IPS-NIHi7 (cell line): ENCODE results near the gene RNF114.
"Not testable (repeated sequence)": the region's sequence is repeated elsewhere in the genome, so short reads cannot be mapped to it uniquely, and the experiment has no call there.

Experiments
- DNase-seq: peaks from one replicate; pipeline ENCODE4 v3.0.0; 2012; ENCODE audit warnings: mixed read lengths; ENCODE audit errors: extremely low spot score

RNF114 gene, protein sequence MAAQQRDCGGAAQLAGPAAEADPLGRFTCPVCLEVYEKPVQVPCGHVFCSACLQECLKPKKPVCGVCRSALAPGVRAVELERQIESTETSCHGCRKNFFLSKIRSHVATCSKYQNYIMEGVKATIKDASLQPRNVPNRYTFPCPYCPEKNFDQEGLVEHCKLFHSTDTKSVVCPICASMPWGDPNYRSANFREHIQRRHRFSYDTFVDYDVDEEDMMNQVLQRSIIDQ

GRCh38 chr20:49936153-49937026 is at the start of gene RNF114:
Gene RNF114 (plus strand): TSS chr20:49936397. CDS start chr20:49936413, 16 bp downstream.
- peak; percentile 98 for DNase-seq

GRCh38 chr20:49886571-49887213 is 49.5 kb upstream of the RNF114 start:
- DNase-seq = no peak

GRCh38 chr20:49887251-49888211 is 48.7 kb upstream of the RNF114 start:
- DNase-seq = no peak

DNA sequence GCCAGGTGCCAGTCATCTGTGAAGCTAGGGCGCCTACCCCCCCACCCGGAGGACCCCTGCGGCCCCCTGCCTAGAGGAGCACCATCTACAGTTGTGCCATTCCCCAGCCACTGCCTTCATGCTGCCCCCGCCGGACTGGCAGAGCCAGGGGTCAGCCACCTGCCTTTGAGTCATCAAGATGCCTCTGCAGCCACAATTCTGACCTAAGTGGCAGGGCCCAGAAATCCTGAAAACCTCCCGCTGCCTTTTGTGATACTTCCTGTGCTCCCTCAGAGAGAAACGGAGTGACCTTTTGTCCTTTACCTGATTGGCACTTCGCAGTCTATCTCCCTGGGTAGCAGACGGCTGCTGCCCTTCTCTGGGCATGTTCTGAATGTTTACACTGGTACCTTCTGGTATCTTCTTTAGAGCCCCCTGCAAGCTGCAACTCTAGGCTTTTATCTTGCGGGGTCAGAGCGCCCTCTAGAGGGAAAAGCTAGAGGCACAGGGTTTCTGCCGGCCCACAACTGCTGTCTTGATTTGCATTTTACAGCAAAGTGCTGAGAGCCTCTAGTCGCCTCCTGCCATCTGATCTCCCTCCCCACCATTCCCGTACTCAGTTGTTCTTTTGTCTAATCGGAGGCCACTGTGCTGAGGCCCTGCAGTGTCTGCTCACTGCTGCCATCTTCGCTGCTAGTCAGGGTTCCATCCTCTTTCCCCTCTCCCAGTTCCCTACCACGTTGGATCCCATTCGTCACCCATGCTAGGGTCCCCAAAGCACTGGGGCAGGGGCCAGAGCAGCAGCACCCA is 47.8 kb upstream of the RNF114 start:
- DNase-seq = peak; percentile 90

DNA sequence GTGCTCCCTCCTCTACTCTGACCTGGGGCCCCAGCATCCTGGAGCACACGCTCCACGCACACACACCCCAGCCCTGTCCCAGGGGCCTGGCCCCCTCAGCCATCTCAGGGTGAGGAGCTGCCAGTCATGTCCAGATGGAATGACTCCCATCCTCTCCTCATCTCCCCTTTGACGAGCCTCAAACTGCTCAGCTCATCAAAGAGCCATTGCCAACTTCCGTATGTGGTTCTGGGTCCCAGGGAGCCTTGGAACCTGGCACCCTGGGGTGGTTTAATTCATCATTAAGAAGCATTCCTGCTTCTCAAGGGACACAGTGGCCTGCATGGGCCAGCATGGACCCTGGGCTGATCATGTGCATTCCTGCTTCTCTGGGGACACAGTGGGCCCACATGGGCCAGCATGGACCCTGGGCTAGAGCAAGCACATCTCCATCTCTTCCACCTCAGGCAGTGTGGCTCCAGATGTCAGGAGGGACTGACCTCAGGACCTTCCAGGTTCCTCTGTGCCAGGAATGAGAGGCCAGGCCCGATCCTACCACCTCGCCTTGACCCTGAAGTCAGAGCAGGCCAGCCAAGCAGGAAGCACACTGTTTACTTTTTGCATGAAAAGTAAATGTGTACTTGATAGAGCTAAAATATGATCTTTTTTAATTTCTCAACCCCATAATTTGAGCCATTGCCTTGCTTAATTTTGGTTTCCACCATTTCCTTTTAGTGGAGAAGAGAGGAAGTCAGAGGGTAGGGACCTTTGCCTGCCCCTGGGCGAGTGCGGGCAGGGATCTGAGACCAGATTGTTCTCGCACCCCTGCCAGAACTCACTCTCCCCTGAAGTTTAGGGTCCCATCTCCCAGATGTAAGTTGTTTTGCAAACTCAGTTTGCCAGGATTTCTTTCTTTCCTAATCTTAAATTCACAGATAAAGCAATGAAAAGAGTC is 46.9 kb upstream of the RNF114 start:
- DNase-seq = no peak

DNA sequence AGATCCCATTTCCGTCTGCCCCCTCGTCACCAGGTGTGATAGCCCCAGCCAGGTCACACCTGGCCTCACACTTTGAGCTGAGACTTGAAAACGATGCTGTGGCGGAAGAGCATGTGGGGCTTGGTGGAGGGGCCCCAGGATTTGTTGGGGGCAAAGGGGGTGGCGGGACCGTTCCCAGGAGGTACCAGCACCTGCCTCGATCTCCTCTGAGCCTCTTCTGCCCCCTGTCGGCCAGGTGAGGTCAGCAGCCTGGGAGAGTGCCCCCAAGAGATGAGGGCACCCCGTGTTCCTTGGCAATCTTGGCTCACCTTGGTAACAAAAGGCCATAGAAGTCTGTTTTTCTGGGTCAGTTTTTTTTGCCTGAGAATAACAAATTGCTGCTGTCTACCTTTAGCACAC is 46.3 kb upstream of the RNF114 start:
- no peak for DNase-seq

- DNase-seq = peak; percentile 59
These were observed 45.5 kb upstream of the RNF114 start for GRCh38 chr20:49890471-49891361.

- DNase-seq = no peak
These were observed 44.6 kb upstream of the RNF114 start for GRCh38 chr20:49891476-49892110.

- no peak for DNase-seq
These were observed 43.9 kb upstream of the RNF114 start for GRCh38 chr20:49892260-49892659.

GRCh38 chr20:49892817-49893216 is 43.4 kb upstream of the RNF114 start:
- no peak for DNase-seq

GRCh38 chr20:49893242-49894072 is 42.7 kb upstream of the RNF114 start:
- no peak for DNase-seq

- no peak for DNase-seq
These were observed 42.1 kb upstream of the RNF114 start for GRCh38 chr20:49894073-49894470.

DNA sequence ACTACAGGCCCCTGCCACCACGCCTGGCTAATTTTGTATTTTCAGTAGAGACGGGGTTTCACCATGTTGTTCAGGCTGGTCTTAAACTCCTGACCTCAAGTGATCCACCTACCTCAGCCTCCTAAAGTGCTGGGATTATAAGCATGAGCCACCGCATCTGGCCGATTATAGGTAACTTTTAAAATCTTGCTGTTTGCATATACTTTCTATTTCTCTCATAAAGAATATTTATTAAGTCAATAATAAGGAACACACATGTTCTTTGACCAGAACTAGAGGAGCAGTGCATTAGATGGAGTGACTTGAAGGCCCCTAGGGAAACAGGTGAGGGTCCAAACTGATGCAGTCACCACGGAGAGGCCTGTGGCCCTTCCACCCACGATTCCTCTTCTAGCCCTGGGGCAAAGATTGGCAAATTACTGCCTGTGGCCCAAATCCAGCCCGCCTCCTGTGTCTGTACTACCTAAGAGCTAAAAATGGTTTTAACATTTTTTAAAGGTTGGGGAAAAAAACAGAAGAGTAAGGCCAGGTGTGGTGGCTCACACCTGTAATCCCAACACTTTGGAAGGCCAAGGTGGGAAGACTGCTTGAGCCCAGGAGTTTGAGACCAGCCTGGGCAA is 40.6 kb upstream of the RNF114 start:
- DNase-seq = not testable (repeated sequence)

DNA sequence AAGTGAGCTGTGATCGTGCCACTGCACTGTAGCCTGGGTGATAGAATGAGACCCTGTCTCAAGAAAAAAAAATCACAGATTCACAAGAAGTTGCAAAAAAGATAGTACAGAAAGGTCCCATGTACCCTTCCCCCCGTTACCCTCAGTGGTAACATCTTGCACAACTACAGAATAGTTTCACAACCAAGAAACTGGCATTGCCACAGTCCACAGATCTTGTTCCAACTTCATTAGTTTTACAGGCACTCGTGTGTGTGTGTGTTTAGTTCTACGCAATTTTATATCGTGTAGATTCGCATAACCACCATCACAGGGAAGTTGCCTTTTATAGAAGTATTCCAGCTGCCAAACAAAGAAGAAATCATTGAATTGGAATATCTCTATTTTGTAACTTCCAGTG is 40.0 kb upstream of the RNF114 start:
- DNase-seq = no peak

DNA sequence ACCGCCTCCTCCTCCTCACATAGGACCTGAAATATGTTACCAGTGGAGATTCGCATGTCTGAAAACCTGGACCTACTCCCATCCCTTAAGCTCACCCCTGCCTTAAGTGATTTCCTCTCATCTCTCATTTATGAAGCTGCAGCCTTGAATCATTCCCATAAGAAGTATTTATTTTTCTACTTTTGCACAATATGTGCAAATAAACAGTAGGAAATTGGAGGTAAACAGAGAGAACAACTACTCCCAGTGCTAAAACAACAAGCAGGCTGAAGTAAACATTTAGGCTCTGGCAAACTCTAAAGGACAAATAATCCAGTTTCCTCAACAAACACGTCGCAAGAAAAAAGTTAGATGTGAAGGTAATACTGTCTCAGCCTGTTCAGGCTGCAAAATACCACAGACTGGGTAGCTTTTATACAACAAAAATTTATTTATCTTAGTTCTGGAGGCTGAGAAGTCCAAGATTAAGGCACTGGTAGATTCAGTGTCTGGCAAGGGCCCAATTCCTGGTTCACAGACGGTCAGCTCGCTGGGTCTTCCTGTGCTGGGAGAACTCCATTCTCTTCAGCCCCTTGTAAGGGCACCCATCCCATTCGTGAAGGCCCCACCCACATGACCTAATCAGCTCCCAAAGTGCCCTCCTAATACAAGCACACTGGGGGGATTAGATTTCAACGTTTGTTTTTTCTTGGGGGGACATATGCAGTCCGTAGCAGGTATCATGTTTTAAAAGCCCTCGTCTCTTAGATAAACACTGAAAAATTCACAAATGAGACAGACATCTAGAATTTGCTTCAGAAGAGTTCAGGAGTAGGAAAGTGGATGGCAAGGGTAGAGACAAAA is 36.4 kb upstream of the RNF114 start:
- no peak for DNase-seq

- DNase-seq = no peak
These were observed 34.6 kb upstream of the RNF114 start for GRCh38 chr20:49901588-49901987.
